GM12865 (cell line): Measurements from ENCODE around the gene SLC22A31.
"Not testable (repeated sequence)": the region's sequence is repeated elsewhere in the genome, so short reads cannot be mapped to it uniquely, and the experiment has no call there.

ENCODE experiments used
- DNase-seq: peaks from one replicate; pipeline ENCODE4 v3.0.0; 2010; ENCODE audit warnings: low read depth
- H3K4me3 ChIP-seq: 2 replicates; pipeline ENCODE4 v1.5.1; 2011; ENCODE audit warnings: mild to moderate bottlenecking, low read depth, low read length, control low read depth
- TF ChIP-seq, protein P1 (sequence below): IDR thresholded peaks from 2 replicates; pipeline ENCODE4 v1.5.1; 2011; ENCODE audit warnings: low read length, control low read depth, low read depth, inconsistent platforms; ENCODE audit not compliant: insufficient read depth; ENCODE audit errors: missing control alignments

Gene SLC22A31

DNA sequence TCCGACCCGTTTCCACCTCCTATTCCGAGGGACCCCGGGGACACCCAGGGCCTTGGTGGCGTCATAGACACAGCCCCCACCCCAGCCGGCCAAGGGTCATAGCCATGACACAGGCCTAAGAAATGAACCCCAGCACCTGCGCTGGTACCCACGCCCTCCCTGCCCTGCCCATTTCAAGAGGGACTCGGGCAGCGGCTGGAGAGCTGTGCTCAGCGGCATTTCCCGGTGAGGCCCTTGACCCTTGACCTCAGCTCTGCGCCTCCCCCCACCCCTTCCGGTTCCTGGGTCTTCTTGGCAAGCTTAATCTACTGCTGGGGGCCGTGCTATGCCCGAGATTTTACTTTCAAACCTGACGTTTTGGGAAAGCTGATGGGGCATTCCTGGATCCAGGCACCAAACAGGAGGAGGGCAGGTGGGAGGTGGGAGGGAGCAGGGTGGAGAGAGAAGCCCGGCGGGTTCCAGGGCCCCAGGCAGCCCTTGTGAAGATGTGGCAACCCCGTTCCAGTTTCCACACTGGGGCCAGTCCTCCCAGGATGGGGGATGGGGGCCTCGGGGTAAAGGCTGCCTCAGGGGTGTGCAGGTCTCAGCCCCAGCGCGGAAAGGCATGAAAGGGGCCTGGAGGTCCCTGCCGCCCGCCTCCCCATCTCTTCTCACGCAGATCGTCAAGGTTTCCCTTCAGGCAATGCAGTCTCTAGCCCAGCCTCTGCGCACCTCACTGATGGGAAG, at the start of gene SLC22A31:
TSS of gene SLC22A31 (minus strand) at position 414 of the 726 bp plus-strand sequence. CDS start at position 378, 36 bp downstream.
- no peak within 1 kb of the TSS for H3K4me3 ChIP-seq
- TF ChIP-seq, protein P1, sequence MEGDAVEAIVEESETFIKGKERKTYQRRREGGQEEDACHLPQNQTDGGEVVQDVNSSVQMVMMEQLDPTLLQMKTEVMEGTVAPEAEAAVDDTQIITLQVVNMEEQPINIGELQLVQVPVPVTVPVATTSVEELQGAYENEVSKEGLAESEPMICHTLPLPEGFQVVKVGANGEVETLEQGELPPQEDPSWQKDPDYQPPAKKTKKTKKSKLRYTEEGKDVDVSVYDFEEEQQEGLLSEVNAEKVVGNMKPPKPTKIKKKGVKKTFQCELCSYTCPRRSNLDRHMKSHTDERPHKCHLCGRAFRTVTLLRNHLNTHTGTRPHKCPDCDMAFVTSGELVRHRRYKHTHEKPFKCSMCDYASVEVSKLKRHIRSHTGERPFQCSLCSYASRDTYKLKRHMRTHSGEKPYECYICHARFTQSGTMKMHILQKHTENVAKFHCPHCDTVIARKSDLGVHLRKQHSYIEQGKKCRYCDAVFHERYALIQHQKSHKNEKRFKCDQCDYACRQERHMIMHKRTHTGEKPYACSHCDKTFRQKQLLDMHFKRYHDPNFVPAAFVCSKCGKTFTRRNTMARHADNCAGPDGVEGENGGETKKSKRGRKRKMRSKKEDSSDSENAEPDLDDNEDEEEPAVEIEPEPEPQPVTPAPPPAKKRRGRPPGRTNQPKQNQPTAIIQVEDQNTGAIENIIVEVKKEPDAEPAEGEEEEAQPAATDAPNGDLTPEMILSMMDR, result no peak
- no peak for DNase-seq

DNA sequence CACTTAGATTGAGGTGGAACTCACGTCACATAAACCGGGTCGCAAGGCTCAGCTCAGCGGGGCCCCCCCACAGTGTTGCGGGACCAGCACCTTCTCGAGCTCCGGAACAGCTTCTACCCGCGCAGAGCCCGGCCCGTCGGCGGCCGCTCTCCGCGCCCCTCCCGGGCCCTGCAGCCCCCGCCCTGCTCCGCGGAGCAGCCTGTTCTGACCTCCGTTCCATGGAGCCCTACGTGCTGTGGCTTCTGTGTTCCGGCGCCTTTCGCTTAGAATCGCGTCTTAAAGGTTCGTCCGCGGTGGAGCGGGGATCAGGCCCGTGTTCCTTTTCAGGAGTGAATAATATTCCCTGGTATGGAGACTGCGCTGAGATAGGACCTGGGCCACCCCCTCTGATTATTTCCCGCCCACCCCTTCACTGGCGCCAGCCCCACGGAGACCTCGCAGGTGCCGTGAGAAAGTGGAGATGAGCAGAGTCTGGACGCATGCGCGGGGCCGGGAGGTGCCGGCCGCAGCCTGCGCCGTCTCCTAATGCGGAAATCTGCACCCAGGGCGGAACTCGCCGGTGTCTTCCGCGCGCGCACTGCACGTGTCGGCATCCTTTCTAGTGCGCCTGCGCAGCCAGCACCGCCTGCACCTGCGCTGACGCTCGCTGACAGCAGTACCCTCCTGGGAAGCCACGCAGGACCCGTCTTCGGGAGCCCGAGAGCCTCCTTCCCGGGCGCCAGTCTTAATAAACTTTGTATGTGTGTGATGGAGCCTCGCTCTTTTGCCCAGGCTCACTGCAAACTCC, 48.1 kb upstream of the SLC22A31 start:
- no peak for DNase-seq
- H3K4me3 ChIP-seq, result no peak overlapping the region
- TF ChIP-seq, protein P1, result no peak

DNA sequence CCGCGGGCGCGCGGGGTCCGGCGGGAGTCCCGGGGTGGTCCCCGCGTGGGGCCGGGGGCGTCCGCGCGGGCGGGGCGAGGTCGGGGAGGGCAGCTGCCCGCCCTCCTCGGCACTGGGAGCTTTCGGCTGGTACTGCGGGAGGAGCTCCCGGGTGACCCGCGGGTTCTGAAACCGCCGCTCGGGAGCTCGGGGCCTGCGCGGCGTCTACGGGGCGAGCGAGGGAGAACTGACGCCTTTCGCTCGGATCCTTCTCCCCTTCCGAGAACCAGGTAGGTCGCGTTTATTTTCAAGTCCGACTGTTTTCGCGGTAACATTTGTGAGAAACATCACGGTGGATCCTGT, 47.4 kb upstream of the SLC22A31 start:
- peak overlapping the region; percentile 4 for H3K4me3 ChIP-seq
- not testable (repeated sequence) for DNase-seq

DNA sequence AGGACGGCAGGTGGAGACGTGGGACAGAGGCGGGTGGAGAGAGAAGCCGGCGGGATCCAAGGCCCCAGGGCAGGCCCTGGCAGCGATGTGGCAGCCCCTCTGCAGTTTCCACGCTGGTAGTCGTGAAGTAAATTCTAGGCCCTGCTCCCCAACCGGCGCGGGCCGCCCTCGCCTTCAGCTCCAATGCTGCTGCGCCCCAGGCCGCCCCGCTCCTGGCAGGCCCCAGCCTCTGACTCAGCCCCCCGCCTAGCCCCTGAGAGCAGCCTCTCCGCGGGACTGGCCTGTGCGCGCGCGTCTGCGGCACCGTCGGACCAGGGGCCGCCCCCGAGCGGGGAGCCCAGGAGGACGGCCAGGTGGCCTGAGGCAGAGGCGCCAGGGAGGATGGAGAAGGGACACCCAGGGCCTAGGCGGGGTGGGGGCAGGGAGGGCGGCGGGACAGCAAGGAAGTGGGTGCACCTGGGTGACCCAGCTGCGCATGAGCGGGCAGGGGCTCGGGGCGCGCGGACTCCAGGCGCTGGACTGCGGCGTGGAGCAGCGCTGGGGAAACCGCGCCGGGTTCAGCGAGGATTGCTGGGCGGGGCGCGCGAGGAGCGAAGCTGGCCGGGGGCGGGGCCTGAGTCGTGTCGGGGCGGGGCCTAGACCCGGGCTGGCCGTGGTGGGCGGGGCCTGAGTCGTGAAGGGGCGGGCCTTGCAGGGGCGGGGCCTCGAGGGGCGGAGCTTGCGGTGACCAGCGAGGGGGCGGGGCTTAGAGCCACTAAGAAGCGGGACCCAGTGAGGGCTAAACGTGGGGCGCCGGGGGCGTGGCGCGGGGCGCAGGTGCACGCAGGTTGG, 46.8 kb upstream of the SLC22A31 start:
- DNase-seq, result peak; percentile 88
- peak overlapping the region; percentile 45 for H3K4me3 ChIP-seq
- TF ChIP-seq, protein P1, result no peak

DNA sequence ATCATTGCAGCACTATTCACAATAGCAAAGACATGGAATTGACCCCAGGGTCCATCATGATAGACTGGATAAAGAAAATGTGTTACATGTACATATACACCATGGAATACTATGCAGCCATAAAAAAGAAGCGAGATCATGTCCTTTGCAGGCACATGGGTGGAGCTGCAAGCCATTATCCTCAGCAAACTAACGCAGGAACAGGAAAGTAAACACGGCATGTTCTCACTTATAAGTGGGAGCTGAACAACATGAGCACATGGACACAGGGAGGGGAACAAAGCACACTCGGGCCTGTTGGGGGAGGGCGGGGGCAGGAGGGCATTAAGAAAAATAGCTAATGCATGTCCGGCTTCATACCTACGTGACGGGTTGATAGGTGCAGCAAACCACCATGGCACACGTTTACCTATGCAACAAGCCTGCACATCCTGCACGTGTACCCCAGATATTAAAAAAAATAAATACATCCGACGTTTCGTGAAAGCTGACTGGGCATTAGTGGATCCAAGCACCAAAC, 46.1 kb upstream of the SLC22A31 start:
- TF ChIP-seq, protein P1, result no peak
- H3K4me3 ChIP-seq, result no peak overlapping the region; the same call in 1 of the 2 replicates

DNA sequence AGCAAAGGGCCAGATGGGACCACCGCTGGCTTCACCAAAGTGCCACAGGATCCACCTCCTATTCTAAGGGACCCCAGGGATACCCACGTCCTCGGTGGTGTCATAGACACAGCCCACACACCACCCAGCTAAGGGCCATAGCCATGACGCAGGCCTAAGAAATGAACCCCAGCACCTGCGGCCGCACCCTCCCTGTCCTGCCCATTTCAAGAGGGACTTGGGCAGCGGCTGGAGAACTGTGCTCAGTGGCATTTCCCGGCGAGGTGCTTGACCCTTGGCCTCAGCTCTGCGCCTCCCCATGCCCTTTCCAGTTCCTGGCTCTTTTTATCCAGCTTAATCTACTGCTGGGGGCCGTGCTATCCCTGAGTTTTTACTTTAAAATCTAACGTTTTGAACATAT, 44.4 kb upstream of the SLC22A31 start:
- no peak for DNase-seq
- TF ChIP-seq, protein P1, result no peak
- no peak overlapping the region for H3K4me3 ChIP-seq

More for the DNA sequence above, 46.1 kb upstream of the SLC22A31 start:
- no peak for DNase-seq

DNA sequence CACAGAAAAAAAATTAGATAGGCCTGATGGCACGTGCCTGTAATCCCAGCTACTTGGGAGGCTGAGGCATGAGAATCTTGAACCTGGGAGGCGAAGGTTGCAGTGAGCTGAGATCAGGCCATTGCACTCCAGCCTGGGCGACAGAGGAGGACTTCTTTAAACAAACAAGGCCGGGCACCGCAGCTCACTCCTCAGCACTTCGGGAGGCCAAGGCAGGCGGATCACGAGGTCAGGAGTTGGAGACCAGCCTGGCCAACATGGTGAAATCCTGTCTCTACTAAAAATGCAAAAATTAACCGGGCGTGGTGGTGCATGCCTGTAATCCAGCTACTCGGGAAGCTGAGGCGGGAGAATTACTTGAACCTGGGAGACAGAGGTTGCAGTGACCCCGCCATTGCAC, 43.9 kb upstream of the SLC22A31 start:
- H3K4me3 ChIP-seq, DNase-seq: not testable (repeated sequence)
